ENCODE data around the gene DYNC1H1.

DYNC1H1 gene

GRCh38 chr14:102085948-102086708 lies 121.8 kb downstream of the DYNC1H1 start:
- H3K9me3 Mint-ChIP-seq = no peaks in the 10 kb centered on the region
- H3K4me3 Mint-ChIP-seq = peak overlapping the region; percentile 90 to 99 (median 99)
- H3K27me3 Mint-ChIP-seq (ENCODE audit: low read depth) = no peaks in the 10 kb centered on the region
- peaks cover 60% of the 10 kb centered on the region for H3K4me1 Mint-ChIP-seq
- peaks cover 50% of the 10 kb centered on the region for H3K36me3 Mint-ChIP-seq (ENCODE audit: low read depth)
- H3K27ac Mint-ChIP-seq = peak overlapping the region; percentile 82 to 97 (median 93)
- no peak for TF ChIP-seq CTCF (IDR thresholded peaks at IDR 0.05; ENCODE audit: unreplicated experiment in 3 of 3)

GRCh38 chr14:102086709-102086971 lies 122.3 kb downstream of the DYNC1H1 start:
- Mint-ChIP-seq H3K36me3 (ENCODE audit: low read depth) (peaks cover 45% of the 10 kb centered on the region), H3K4me1 (peaks cover 60% of the 10 kb centered on the region), H3K27me3 (ENCODE audit: low read depth) (no peaks in the 10 kb centered on the region), H3K4me3 (peak overlapping the region; percentile 87 to 91 (median 89)), H3K27ac (peak overlapping the region; percentile 82 to 93 (median 85)), H3K9me3 (no peaks in the 10 kb centered on the region)
- TF ChIP-seq CTCF (IDR thresholded peaks at IDR 0.05; ENCODE audit: unreplicated experiment in 3 of 3) = no peak

GRCh38 chr14:102086972-102087761 lies 122.8 kb downstream of the DYNC1H1 start, which contains the start of gene HSP90AA1:
TSS of gene HSP90AA1 (minus strand) at chr14:102087044. CDS start at chr14:102086378, 666 bp downstream.
- Mint-ChIP-seq H3K9me3 (no peaks in the 10 kb centered on the region), H3K4me3 (peak within 1 kb of the TSS; percentile 90 to 99 (median 99)), H3K27ac (peak within 1 kb of the TSS; percentile 82 to 97 (median 96)), H3K4me1 (peaks cover 55% of the 10 kb centered on the region), H3K36me3 (ENCODE audit: low read depth) (peaks cover 39% of the 10 kb centered on the region), H3K27me3 (ENCODE audit: low read depth) (no peaks in the 10 kb centered on the region)
- peak in 1 of 3 experiments; percentile 9 for TF ChIP-seq CTCF (IDR thresholded peaks at IDR 0.05; ENCODE audit: unreplicated experiment in 3 of 3)

- Mint-ChIP-seq H3K4me1 (peaks cover 53% of the 10 kb centered on the region), H3K27ac (peak overlapping the region; percentile 78 to 96 (median 96)), H3K27me3 (ENCODE audit: low read depth) (no peaks in the 10 kb centered on the region), H3K9me3 (no peaks in the 10 kb centered on the region), H3K36me3 (ENCODE audit: low read depth) (peaks cover 37% of the 10 kb centered on the region), H3K4me3 (peak overlapping the region; percentile 87 to 91 (median 90))
- TF ChIP-seq CTCF (IDR thresholded peaks at IDR 0.05; ENCODE audit: unreplicated experiment in 3 of 3) = no peak
Measured at GRCh38 chr14:102087762-102088011, 123.3 kb downstream of the DYNC1H1 start.

GRCh38 chr14:102088012-102088792 lies 123.8 kb downstream of the DYNC1H1 start:
- no peaks in the 10 kb centered on the region for H3K27me3 Mint-ChIP-seq (ENCODE audit: low read depth)
- H3K36me3 Mint-ChIP-seq (ENCODE audit: low read depth) = peaks cover 32% of the 10 kb centered on the region
- peaks cover 48% of the 10 kb centered on the region for H3K4me1 Mint-ChIP-seq

More at GRCh38 chr14:102088012-102088792, 123.8 kb downstream of the DYNC1H1 start:
- no peak for TF ChIP-seq CTCF (IDR thresholded peaks at IDR 0.05; ENCODE audit: unreplicated experiment in 3 of 3)
- no peaks in the 10 kb centered on the region for H3K9me3 Mint-ChIP-seq
- peak overlapping the region; percentile 78 to 96 (median 96) for H3K27ac Mint-ChIP-seq
- peak overlapping the region; percentile 87 to 91 (median 90) for H3K4me3 Mint-ChIP-seq

Measured in nephron (organoid).